Measurements from ENCODE around the gene TMEM63B. TPM values are rescaled to one million over a fixed set of nuclear protein-coding genes. Genes with fewer than 3 reads are reported as not detected.

TMEM63B gene
- total and polyA plus RNA-seq, 9 of the 15 experiments (the other 6 are each of a cell fraction or from before 2014, with no cell fraction given): 0.14 to 39.4 (median 14.4) TPM

DNA sequence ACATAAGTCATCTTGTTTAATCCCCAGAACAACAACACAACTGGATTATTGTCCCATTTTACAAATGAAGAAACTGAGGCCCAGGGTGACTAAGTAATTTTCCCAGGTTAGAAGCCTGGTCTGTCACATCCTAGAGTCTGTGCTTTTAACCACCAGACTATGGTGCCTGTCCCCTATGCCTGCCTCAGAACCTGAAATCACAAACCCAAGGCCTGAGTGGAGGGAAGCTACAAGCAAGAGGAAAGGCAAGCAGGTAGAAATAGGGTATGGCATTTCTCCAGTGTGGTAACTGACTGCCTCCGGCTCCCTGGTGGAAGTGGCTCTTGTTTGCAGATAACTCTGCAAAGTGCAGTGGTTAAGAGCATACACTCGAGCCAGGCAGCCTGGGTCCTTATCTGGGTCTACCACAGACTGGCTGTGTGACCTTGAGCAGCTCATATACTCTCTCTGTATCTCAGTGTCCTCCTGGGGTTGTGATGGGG lies 2.5 kb downstream of the TMEM63B start (continued):
- TF ChIP-seq KAT8 (IDR thresholded peaks at IDR 0.05; ENCODE audit: low read depth) (no peak), CBFB (CRISPR knock-in tag; IDR thresholded peaks at IDR 0.05) (peak; percentile 67; the same call in 1 of the 2 replicates), NFE2 (IDR thresholded peaks at IDR 0.05; ENCODE audit: low read depth) (peak; percentile 56; the same call in 1 of the 2 replicates), RHOXF2B (CRISPR knock-in tag; conservative IDR thresholded peaks at IDR 0.05) (no peak), RCOR1 (IDR thresholded peaks at IDR 0.05; ENCODE audit: borderline replicate concordance in 1 of 2, low read depth in 2 of 2, low read length in 2 of 2) (peak; percentile 69 to 71; a peak in 2 of 4 replicates), ID3 (CRISPR knock-in tag; IDR thresholded peaks at IDR 0.05) (no peak), ID3 (tag; IDR thresholded peaks at IDR 0.05) (peak; percentile 76), L3MBTL2 (IDR thresholded peaks at IDR 0.05) (peak; percentile 16; the same call in 1 of the 2 replicates), PML (IDR thresholded peaks at IDR 0.05; ENCODE audit: low read length) (no peak; the same call in 1 of the 2 replicates), SOX6 (IDR thresholded peaks at IDR 0.05) (peak; percentile 48; the same call in 1 of the 2 replicates), MEF2A (IDR thresholded peaks at IDR 0.05; ENCODE audit: control insufficient read depth, low read depth, low read length) (no peak), STAG1 (CRISPR knock-in tag; IDR thresholded peaks at IDR 0.05; ENCODE audit: borderline replicate concordance) (no peak), MTA2 (IDR thresholded peaks at IDR 0.05; ENCODE audit: low read depth) (peak; percentile 69), HMBOX1 (IDR thresholded peaks at IDR 0.05) (peak; percentile 85), CHD2 (IDR thresholded peaks at IDR 0.05; ENCODE audit: low read depth, low read length) (peak; percentile 42; the same call in 1 of the 2 replicates), XRCC5 (IDR thresholded peaks at IDR 0.05; ENCODE audit: low read depth, low read length) (peak; percentile 66; the same call in 1 of the 2 replicates), HLTF (IDR thresholded peaks at IDR 0.05) (0 out of 2 replicates have a peak, but pooled peaks have one; percentile 71), SMARCA5 (IDR thresholded peaks at IDR 0.05) (peak; percentile 99), ZNF143 (CRISPR knock-in tag; IDR thresholded peaks at IDR 0.05) (no peak), TEAD4 (IDR thresholded peaks at IDR 0.05; ENCODE audit: low read length) (peak; percentile 80), TEAD4 (CRISPR knock-in tag; IDR thresholded peaks at IDR 0.05; ENCODE audit: borderline replicate concordance) (no peak), CHCHD3 (CRISPR knock-in tag; IDR thresholded peaks at IDR 0.05) (no peak)
- TF ChIP-seq, protein P1, sequence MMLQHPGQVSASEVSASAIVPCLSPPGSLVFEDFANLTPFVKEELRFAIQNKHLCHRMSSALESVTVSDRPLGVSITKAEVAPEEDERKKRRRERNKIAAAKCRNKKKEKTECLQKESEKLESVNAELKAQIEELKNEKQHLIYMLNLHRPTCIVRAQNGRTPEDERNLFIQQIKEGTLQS (IDR thresholded peaks at IDR 0.05): no peak
- TF ChIP-seq, protein P1 (CRISPR knock-in tag; conservative IDR thresholded peaks at IDR 0.05): 0 out of 2 replicates have a peak, but pooled peaks have one; percentile 30
- TF ChIP-seq, protein P2, sequence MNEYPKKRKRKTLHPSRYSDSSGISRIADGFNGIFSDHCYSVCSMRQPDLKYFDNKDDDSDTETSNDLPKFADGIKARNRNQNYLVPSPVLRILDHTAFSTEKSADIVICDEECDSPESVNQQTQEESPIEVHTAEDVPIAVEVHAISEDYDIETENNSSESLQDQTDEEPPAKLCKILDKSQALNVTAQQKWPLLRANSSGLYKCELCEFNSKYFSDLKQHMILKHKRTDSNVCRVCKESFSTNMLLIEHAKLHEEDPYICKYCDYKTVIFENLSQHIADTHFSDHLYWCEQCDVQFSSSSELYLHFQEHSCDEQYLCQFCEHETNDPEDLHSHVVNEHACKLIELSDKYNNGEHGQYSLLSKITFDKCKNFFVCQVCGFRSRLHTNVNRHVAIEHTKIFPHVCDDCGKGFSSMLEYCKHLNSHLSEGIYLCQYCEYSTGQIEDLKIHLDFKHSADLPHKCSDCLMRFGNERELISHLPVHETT (CRISPR knock-in tag; conservative IDR thresholded peaks at IDR 0.05 in 1 of 2, IDR thresholded peaks at IDR 0.05 in 1 of 2): no peak
- TF ChIP-seq, protein P3, sequence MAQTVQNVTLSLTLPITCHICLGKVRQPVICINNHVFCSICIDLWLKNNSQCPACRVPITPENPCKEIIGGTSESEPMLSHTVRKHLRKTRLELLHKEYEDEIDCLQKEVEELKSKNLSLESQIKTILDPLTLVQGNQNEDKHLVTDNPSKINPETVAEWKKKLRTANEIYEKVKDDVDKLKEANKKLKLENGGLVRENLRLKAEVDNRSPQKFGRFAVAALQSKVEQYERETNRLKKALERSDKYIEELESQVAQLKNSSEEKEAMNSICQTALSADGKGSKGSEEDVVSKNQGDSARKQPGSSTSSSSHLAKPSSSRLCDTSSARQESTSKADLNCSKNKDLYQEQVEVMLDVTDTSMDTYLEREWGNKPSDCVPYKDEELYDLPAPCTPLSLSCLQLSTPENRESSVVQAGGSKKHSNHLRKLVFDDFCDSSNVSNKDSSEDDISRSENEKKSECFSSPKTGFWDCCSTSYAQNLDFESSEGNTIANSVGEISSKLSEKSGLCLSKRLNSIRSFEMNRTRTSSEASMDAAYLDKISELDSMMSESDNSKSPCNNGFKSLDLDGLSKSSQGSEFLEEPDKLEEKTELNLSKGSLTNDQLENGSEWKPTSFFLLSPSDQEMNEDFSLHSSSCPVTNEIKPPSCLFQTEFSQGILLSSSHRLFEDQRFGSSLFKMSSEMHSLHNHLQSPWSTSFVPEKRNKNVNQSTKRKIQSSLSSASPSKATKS (CRISPR knock-in tag; IDR thresholded peaks at IDR 0.05): no peak
